NCI-H2227 treated with DMSO at 0.1 percent for 48 hours (cell line): ENCODE results near the gene KCNQ1.

ENCODE experiments used
- DNase-seq: peaks from one replicate; lab custom pipeline; 2025; lab: John Stamatoyannopoulos, UW

Gene KCNQ1

GRCh38 chr11:2443881-2444820 lies 657 bp upstream of the KCNQ1 start, which contains the start of gene TRPM5:
Gene TRPM5 (minus strand): TSS chr11:2444514. CDS start chr11:2423036, 21,478 bp downstream.
- DNase-seq: peak; percentile 52

GRCh38 chr11:2445746-2446551 lies 1.1 kb downstream of the KCNQ1 start:
- DNase-seq: no peak

- DNase-seq: no peak
These were observed 1.9 kb downstream of the KCNQ1 start for GRCh38 chr11:2446590-2447252.

GRCh38 chr11:2447253-2447950 lies 2.6 kb downstream of the KCNQ1 start:
- no peak for DNase-seq

GRCh38 chr11:2447951-2448650 lies 3.3 kb downstream of the KCNQ1 start:
- no peak for DNase-seq

GRCh38 chr11:2448661-2449547 lies 4.1 kb downstream of the KCNQ1 start:
- no peak for DNase-seq

- DNase-seq: no peak
These were observed 4.9 kb downstream of the KCNQ1 start for GRCh38 chr11:2449548-2450320.

GRCh38 chr11:2450321-2451041 lies 5.7 kb downstream of the KCNQ1 start:
- DNase-seq: no peak

GRCh38 chr11:2451336-2451735 lies 6.5 kb downstream of the KCNQ1 start:
- no peak for DNase-seq

- DNase-seq: no peak
These were observed 7.1 kb downstream of the KCNQ1 start for GRCh38 chr11:2451916-2452315.

GRCh38 chr11:2452321-2453012 lies 7.7 kb downstream of the KCNQ1 start:
- DNase-seq: no peak

- DNase-seq: no peak
These were observed 8.6 kb downstream of the KCNQ1 start for GRCh38 chr11:2453436-2453835.

- no peak for DNase-seq
These were observed 13.5 kb downstream of the KCNQ1 start for GRCh38 chr11:2458321-2458720.

GRCh38 chr11:2459016-2459725 lies 14.4 kb downstream of the KCNQ1 start:
- no peak for DNase-seq

- DNase-seq: no peak
These were observed 15.2 kb downstream of the KCNQ1 start for GRCh38 chr11:2459796-2460531.

GRCh38 chr11:2460540-2461252 lies 15.9 kb downstream of the KCNQ1 start:
- DNase-seq: no peak
